K562 (cell line): ENCODE measurements around the gene C1orf122. TPM values are rescaled to one million over a fixed set of nuclear protein-coding genes. Genes with fewer than 3 reads are reported as not detected.

Experiments used
- ADNP ChIP-seq: fragments of 200-800 bp; sonication (Bioruptor generic); IDR thresholded peaks from 2 replicates; pipeline ENCODE4 v1.6.1; 2016; ENCODE audit warnings: missing genetic modification characterization, missing compliant biosample characterization
- ARID2 ChIP-seq: fragments of 450-650 bp; IDR thresholded peaks from 2 replicates; pipeline ENCODE4 v1.6.1; 2017; ENCODE audit warnings: antibody characterized with exemption, mild to moderate bottlenecking
- BRD4 ChIP-seq: fragments of 200-600 bp; sonication (generic); IDR thresholded peaks from 2 replicates; pipeline ENCODE4 v1.6.1; 2017; ENCODE audit warnings: inconsistent platforms
- CAMTA2 ChIP-seq: fragments of 250-450 bp; sonication (Bioruptor Pico); conservative IDR thresholded peaks from 2 replicates; pipeline ENCODE4 v1.5.1; 2022
- HIVEP1 ChIP-seq: fragments of 250-450 bp; sonication (Bioruptor Pico); IDR thresholded peaks from 2 replicates; pipeline ENCODE4 v1.4.0; 2020; ENCODE audit warnings: mild to moderate bottlenecking
- HMGXB4 ChIP-seq: sonication (generic); formaldehyde crosslinking; IDR thresholded peaks from 2 replicates; pipeline ENCODE4 v1.8.1; 2023; ENCODE audit warnings: mild to moderate bottlenecking, missing genetic modification reagents
- PHF20 ChIP-seq: fragments of 450-650 bp; IDR thresholded peaks from 2 replicates; pipeline ENCODE4 v1.6.1; 2018; ENCODE audit not compliant: partially characterized antibody
- PKNOX1 ChIP-seq: fragments of 450-650 bp; IDR thresholded peaks from 2 replicates; pipeline ENCODE4 v1.6.1; 2016
- RBM39 ChIP-seq: fragments of 200-400 bp; formaldehyde crosslinking; optimal IDR thresholded peaks from 2 replicates; pipeline ENCODE3; 2018; ENCODE audit warnings: low read depth, low read length
- RHOXF2B ChIP-seq: fragments of 250-450 bp; sonication (Bioruptor Pico); conservative IDR thresholded peaks from 2 replicates; pipeline ENCODE4 v1.5.1; 2021
- SETDB1 ChIP-seq: IDR thresholded peaks from one replicate; pipeline ENCODE4 v1.6.1; 2012; ENCODE audit warnings: low read length, control low read depth, inconsistent platforms
- SMARCC2 ChIP-seq: fragments of 450-650 bp; IDR thresholded peaks from 2 replicates; pipeline ENCODE4 v1.6.1; 2017; ENCODE audit warnings: antibody characterized with exemption, moderate library complexity, mild to moderate bottlenecking, low read depth
- STAT5A ChIP-seq: IDR thresholded peaks from 2 replicates; pipeline ENCODE4 v1.6.1; 2012; ENCODE audit warnings: low read length, inconsistent platforms, borderline replicate concordance
- SUPT5H ChIP-seq: fragments of 450-650 bp; IDR thresholded peaks from 2 replicates; pipeline ENCODE4 v1.6.1; 2016
- TOE1 ChIP-seq, 2 experiments: fragments of 450-650 bp in 1 of 2; sonication (generic) in 1 of 2; formaldehyde crosslinking in 1 of 2; IDR thresholded peaks; 2 replicates each; pipeline versions ENCODE4 v1.7.1 to v1.8.0; 2016 to 2022; ENCODE audit warnings: borderline replicate concordance in 2 of 2, mild to moderate bottlenecking in 2 of 2, antibody characterized with exemption in 1 of 2, inconsistent platforms in 1 of 2, low read depth in 1 of 2, missing genetic modification reagents in 1 of 2, moderate library complexity in 1 of 2
- ZFX ChIP-seq: sonication (generic); formaldehyde crosslinking; IDR thresholded peaks from 2 replicates; pipeline ENCODE4 v1.8.0; 2022; ENCODE audit warnings: mild to moderate bottlenecking, missing genetic modification reagents, moderate library complexity
- ZNF133 ChIP-seq: fragments of 250-450 bp; sonication (Bioruptor Pico); IDR thresholded peaks from 2 replicates; pipeline ENCODE4 v1.4.0; 2020; ENCODE audit warnings: mild to moderate bottlenecking
- ZNF224 ChIP-seq: sonication (generic); formaldehyde crosslinking; IDR thresholded peaks from 2 replicates; pipeline ENCODE4 v1.8.0; 2022; ENCODE audit warnings: mild to moderate bottlenecking, missing genetic modification reagents
- ZNF311 ChIP-seq: fragments of 250-450 bp; sonication (Bioruptor Pico); IDR thresholded peaks from 2 replicates; pipeline ENCODE4 v1.4.0; 2020; ENCODE audit warnings: mild to moderate bottlenecking, moderate library complexity
- ZNF561 ChIP-seq: fragments of 450-650 bp; formaldehyde crosslinking; conservative IDR thresholded peaks from 2 replicates; pipeline ENCODE4 v1.4.0; 2020; ENCODE audit warnings: mild to moderate bottlenecking, moderate library complexity
- ZNF695 ChIP-seq: fragments of 450-650 bp; formaldehyde crosslinking; IDR thresholded peaks from 2 replicates; pipeline ENCODE4 v1.4.0; 2020; ENCODE audit warnings: mild to moderate bottlenecking, moderate library complexity
- ZSCAN29 ChIP-seq: fragments of 450-650 bp; IDR thresholded peaks from 2 replicates; pipeline ENCODE4 v1.6.1; 2017
- polyA plus RNA-seq, 8 experiments: library from polyadenylated mRNA; depleted of rRNA in 4 of 8; stranded (reverse) in 5 of 8; unstranded in 3 of 8; fragments of >200 nt; fragmentation: Nextera tagmentation in 2 of 8; fragmentation: Illumina TruSeq in 1 of 8; extraction: Ambion mirVana in 2 of 8; extraction: Trizol in 1 of 8; gene quantifications; 2 replicates each; pipeline versions ENCODE4 v1.2.1 to v1.2.3, GENCODE V29; 2011 to 2014; ENCODE audit warnings: inconsistent platforms in 1 of 8, missing spikeins in 1 of 8
- total RNA-seq, 7 experiments: library from RNA; depleted of rRNA in 6 of 7; stranded (reverse); fragments of >200 nt in 6 of 7; fragmentation: Illumina TruSeq in 2 of 7; extraction: Trizol in 2 of 7; gene quantifications; 2 replicates each; pipeline versions ENCODE4 v1.2.1 to v1.2.3, GENCODE V29; 2011 to 2021; ENCODE audit warnings: low replicate concordance in 1 of 7

Gene C1orf122
- total and polyA plus RNA-seq, 9 of the 15 experiments (the other 6 are each of a cell fraction or from before 2014, with no cell fraction given), result 3.6 to 70.9 (median 17.3) TPM

- TF ChIP-seq HMGXB4 (no peak), ZSCAN29 (no peak), ZNF311 (no peak), HIVEP1 (CRISPR knock-in tag) (no peak), ZNF695 (no peak), ADNP (tag) (no peak), TOE1 (IDR thresholded peaks at IDR 0.05; ENCODE audit: borderline replicate concordance) (peak; percentile 87), TOE1 (CRISPR knock-in tag; IDR thresholded peaks at IDR 0.05; ENCODE audit: borderline replicate concordance, low read depth) (no peak), RHOXF2B (CRISPR knock-in tag) (no peak), ZNF224 (no peak), BRD4 (no peak), ZNF133 (CRISPR knock-in tag) (no peak), ZFX (CRISPR knock-in tag) (peak; percentile 77), ARID2 (no peak), PHF20 (peak; percentile 68), SETDB1 (no peak), PKNOX1 (peak; percentile 24; the same call in 1 of the 2 replicates), SMARCC2 (no peak), RBM39 (no peak), ZNF561 (CRISPR knock-in tag) (no peak), STAT5A (no peak), CAMTA2 (CRISPR knock-in tag) (no peak; the same call in 1 of the 2 replicates), SUPT5H (peak; percentile 63)
Observed at GRCh38 chr1:37807555-37808368, at the start of gene C1orf122, which contains the start of gene YRDC (continued).
